Osteocyte (in vitro differentiated cells): ENCODE measurements around the gene EME2. TPM values are rescaled to one million over a fixed set of nuclear protein-coding genes. Genes with fewer than 3 reads are reported as not detected.

Source experiments
- DNase-seq: peaks from one replicate; pipeline ENCODE4 v3.0.0; 2021; ENCODE audit warnings: mixed read lengths; ENCODE audit not compliant: unreplicated experiment; ENCODE audit errors: extremely low spot score
- H3K27ac Mint-ChIP-seq: one replicate; pipeline ENCODE4 v1.8.0; 2021; ENCODE audit warnings: mild to moderate bottlenecking, mixed read lengths; ENCODE audit not compliant: unreplicated experiment
- H3K27me3 Mint-ChIP-seq: one replicate; pipeline ENCODE4 v1.8.0; 2021; ENCODE audit warnings: mixed read lengths; ENCODE audit not compliant: unreplicated experiment
- H3K36me3 Mint-ChIP-seq: one replicate; pipeline ENCODE4 v1.8.0; 2021; ENCODE audit warnings: mixed read lengths; ENCODE audit not compliant: unreplicated experiment
- H3K4me1 Mint-ChIP-seq: one replicate; pipeline ENCODE4 v1.8.0; 2021; ENCODE audit warnings: mixed read lengths; ENCODE audit not compliant: unreplicated experiment
- H3K4me3 Mint-ChIP-seq: one replicate; pipeline ENCODE4 v1.8.0; 2021; ENCODE audit warnings: mild to moderate bottlenecking, moderate library complexity, mixed read lengths; ENCODE audit not compliant: unreplicated experiment
- H3K9me3 Mint-ChIP-seq: one replicate; pipeline ENCODE4 v1.8.0; 2021; ENCODE audit warnings: mixed read lengths; ENCODE audit not compliant: unreplicated experiment
- total RNA-seq: library from RNA; stranded (reverse); gene quantifications from 2 replicates; pipeline ENCODE4 v1.2.1, GENCODE V29; 2021
- TF ChIP-seq, protein P1 (sequence below): fragments of 200-600 bp; sonication (generic); IDR thresholded peaks from 2 replicates; pipeline ENCODE4 v1.5.0; 2021; ENCODE audit warnings: antibody characterized with exemption, mild to moderate bottlenecking, moderate library complexity

The EME2 gene
- total RNA-seq, 1 donor from 2014 or later, result 21.5 TPM

DNA sequence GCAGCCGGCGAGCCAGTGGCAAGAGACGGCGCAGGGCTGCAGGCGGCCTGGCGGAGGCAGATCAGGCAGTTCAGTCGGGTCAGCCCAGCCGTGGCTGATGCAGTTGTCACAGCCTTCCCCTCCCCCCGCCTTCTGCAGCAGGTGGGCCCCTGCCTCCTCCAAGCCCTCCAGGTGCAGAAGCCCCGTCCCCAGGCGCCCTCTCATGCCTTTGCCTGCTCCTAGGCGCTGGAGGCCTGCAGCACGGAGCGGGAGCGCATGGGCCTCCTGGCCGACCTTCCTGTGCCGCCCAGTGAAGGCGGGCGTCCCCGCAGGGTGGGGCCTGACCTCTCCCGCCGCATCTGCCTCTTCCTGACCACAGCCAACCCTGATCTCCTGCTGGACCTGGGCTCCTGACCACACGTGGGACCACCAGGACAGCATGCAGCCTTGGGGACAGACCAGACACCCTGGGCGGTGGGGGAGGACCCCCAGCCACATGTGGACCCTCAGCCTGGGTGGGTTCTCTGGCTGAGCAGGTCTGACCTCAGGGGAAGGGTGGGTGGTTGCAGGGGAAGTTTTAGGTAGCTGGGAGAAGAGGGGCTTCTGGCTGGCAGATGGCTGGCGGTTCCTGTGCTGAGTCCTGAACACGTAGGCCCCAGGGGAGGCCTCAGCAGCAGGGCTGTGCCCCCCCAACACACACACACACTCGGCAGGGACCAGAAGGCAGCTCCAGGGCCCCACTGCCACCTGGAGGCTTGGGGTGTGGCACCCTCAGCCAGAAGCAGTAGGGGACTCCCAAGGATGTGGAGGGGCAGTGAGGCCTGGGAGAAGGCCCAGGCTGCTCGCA lies 3.4 kb downstream of the EME2 start:
- Mint-ChIP-seq H3K27me3 (no peaks in the 10 kb centered on the region), H3K9me3 (no peaks in the 10 kb centered on the region), H3K27ac (no peak overlapping the region), H3K4me1 (peaks cover 19% of the 10 kb centered on the region), H3K36me3 (peaks cover 2% of the 10 kb centered on the region), H3K4me3 (no peak overlapping the region)
- no peak for DNase-seq
- TF ChIP-seq, protein P1, sequence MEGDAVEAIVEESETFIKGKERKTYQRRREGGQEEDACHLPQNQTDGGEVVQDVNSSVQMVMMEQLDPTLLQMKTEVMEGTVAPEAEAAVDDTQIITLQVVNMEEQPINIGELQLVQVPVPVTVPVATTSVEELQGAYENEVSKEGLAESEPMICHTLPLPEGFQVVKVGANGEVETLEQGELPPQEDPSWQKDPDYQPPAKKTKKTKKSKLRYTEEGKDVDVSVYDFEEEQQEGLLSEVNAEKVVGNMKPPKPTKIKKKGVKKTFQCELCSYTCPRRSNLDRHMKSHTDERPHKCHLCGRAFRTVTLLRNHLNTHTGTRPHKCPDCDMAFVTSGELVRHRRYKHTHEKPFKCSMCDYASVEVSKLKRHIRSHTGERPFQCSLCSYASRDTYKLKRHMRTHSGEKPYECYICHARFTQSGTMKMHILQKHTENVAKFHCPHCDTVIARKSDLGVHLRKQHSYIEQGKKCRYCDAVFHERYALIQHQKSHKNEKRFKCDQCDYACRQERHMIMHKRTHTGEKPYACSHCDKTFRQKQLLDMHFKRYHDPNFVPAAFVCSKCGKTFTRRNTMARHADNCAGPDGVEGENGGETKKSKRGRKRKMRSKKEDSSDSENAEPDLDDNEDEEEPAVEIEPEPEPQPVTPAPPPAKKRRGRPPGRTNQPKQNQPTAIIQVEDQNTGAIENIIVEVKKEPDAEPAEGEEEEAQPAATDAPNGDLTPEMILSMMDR, result no peak

DNA sequence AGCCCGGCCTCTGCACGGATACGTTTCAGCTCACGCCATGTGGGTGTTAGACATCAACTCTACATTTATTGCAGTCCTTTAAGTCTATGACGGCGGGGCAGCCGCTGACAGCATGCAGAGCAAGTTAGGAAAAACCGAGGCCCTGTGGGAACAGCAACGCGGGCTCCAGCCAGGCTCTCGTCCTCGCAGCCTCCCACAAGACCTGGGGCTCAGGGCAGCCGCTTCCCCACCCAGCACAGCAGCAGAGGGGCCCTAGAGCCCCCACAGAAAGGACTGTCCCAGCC lies 4.0 kb downstream of the EME2 start:
- TF ChIP-seq, protein P1, result no peak
- no peaks in the 10 kb centered on the region for H3K9me3 Mint-ChIP-seq
- DNase-seq, result no peak
- no peak overlapping the region for H3K4me3 Mint-ChIP-seq
- H3K27ac Mint-ChIP-seq, result no peak overlapping the region
- H3K36me3 Mint-ChIP-seq, result peaks cover 2% of the 10 kb centered on the region
- H3K4me1 Mint-ChIP-seq, result peaks cover 25% of the 10 kb centered on the region
- no peaks in the 10 kb centered on the region for H3K27me3 Mint-ChIP-seq

DNA sequence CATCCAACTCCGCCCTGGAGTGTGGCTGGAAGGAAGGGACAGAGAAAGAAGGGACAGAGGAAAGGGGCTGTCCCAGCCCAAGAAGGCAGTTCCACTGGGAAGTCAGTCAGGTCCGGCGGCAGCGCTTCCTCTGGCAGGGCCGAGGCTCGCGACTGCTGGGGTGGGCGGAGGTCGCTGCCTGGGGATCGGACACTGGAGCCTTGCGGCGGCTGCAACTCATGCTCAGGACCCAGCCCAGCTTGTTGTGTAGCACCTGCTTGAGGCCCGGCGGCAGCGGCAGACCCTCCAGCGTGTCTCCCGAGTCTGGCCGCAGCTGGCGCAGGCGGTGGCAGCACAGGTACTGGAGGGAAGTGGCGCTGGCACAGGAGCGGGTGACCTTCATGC lies 4.4 kb downstream of the EME2 start:
- H3K27ac Mint-ChIP-seq, result no peak overlapping the region
- peaks cover 24% of the 10 kb centered on the region for H3K4me1 Mint-ChIP-seq
- H3K36me3 Mint-ChIP-seq, result peaks cover 2% of the 10 kb centered on the region
- H3K27me3 Mint-ChIP-seq, result no peaks in the 10 kb centered on the region
- DNase-seq, result no peak
- no peaks in the 10 kb centered on the region for H3K9me3 Mint-ChIP-seq
- H3K4me3 Mint-ChIP-seq, result no peak overlapping the region
- TF ChIP-seq, protein P1, result no peak

DNA sequence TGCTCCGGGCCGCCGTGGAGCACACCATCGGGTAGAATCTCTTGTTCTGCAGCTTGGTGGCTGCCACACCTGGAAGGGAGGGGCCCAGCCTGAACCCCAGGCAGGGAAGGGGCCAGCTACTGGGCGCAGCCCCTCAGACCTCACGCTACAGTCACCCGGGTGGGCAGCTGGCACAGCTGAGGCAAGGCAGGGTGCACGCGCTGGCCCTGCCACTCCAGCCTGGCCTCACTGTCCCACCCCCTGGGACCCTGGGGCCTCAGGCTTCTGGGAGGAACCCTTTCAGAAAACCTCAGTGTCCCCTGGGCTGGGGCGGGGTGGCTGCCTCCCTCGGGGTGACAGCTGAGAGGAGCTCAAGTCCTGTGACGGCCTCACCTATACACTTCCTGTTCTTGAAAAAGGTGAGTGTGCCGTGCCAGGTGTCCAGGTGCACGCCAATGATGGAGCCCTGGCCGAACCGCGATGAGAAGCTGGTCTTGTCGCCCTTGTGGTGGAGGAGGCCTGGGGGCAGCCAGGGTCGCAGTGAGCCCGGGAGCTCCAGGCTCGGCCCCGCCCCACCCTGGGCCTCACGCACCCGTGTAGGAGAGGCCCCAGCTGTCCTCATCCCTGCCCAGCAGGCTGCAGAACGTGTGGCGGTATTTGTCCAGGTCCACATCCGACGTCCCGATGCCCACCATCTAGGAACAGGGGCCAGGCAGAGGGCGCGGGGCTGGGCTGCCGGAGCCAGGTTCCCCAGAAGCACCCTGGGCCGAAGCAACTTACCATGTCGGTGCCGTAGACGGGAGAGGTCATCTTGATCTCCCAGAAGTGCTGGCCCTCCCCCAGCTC lies 5.0 kb downstream of the EME2 start:
- Mint-ChIP-seq H3K4me3 (no peak overlapping the region), H3K27ac (no peak overlapping the region), H3K27me3 (no peaks in the 10 kb centered on the region), H3K9me3 (no peaks in the 10 kb centered on the region), H3K4me1 (peaks cover 20% of the 10 kb centered on the region), H3K36me3 (no peaks in the 10 kb centered on the region)
- DNase-seq, result no peak
- TF ChIP-seq, protein P1, result no peak
